Ovary (tissue), 3 donors: Measurements from ENCODE around the gene SLC2A10.

Experiments used
- POLR2A ChIP-seq: fragments of 450-650 bp; IDR thresholded peaks from one replicate; pipeline ENCODE4 v1.6.1; 2017; ENCODE audit warnings: antibody characterized with exemption, mild to moderate bottlenecking, moderate library complexity
- TF ChIP-seq, protein P1 (sequence below), 3 donors: fragments of 450-650 bp in 2 of 3; fragments of 200-600 bp in 1 of 3; IDR thresholded peaks; one replicate each; pipeline versions ENCODE4 v1.5.1 to v1.8.0; 2016 to 2022; ENCODE audit warnings: antibody characterized with exemption in 3 of 3, mild to moderate bottlenecking in 1 of 3
- donor health status: DM: no; HTN: no; CAD: no.

DNA sequence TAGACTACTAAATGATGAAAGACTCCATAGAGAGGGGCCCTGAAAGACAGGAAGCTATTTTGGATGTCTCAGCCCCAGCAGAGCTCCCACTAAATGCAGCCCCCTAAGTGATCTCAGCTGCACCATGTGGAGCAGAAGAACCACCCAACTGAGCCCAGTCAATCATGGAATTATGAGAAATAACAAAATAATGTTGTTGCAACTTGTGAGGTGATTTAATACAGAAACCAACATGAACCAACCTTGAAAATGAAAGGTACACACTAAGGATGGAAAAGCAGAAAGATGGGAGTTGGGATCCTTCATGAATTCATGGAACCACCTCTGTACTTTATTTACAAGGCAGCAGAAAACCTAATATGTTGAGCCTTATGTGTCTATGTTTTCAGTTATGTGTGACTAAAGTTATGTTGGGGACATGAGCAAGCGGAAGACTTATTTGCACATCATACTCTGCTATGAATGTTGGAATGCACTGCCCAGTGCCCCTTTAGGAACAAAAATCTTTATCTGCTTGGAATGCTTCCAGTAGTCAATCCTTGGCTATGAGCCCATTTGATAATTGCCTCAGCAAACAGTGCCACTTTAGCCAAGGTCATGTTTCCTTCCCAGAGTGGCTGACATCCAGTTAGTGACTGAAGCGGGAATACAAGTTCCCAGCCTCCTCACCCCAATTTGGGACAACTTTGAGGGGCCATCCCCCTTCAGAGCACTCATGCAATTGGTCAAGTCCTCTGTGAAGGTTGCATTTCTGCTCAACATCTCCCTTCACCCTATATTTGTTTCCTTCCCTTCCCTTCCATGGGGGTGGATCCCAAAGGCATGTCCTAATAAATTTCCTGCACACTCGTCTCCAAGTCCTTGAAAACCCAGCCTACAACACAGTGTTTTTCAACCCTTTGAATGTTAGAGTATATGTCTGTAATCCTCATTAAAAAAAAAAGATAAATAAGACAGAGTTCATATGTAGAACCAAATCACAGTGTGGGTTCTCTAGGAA, 38.6 kb upstream of the SLC2A10 start:
- TF ChIP-seq, protein P1, sequence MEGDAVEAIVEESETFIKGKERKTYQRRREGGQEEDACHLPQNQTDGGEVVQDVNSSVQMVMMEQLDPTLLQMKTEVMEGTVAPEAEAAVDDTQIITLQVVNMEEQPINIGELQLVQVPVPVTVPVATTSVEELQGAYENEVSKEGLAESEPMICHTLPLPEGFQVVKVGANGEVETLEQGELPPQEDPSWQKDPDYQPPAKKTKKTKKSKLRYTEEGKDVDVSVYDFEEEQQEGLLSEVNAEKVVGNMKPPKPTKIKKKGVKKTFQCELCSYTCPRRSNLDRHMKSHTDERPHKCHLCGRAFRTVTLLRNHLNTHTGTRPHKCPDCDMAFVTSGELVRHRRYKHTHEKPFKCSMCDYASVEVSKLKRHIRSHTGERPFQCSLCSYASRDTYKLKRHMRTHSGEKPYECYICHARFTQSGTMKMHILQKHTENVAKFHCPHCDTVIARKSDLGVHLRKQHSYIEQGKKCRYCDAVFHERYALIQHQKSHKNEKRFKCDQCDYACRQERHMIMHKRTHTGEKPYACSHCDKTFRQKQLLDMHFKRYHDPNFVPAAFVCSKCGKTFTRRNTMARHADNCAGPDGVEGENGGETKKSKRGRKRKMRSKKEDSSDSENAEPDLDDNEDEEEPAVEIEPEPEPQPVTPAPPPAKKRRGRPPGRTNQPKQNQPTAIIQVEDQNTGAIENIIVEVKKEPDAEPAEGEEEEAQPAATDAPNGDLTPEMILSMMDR (IDR thresholded peaks at IDR 0.05): no peak
- TF ChIP-seq POLR2A: no peak
